Mucosa of descending colon (tissue), 3 donors: ENCODE measurements around the gene RAPGEF6. TPM values are rescaled to one million over a fixed set of nuclear protein-coding genes. Genes with fewer than 3 reads are reported as not detected.
A peak's percentile ranks its signal among the peaks of the same experiment; 100 is the strongest.
"Not testable (repeated sequence)": the region's sequence is repeated elsewhere in the genome, so short reads cannot be mapped to it uniquely, and the experiment has no call there.

Experiments used
- ATAC-seq: fragments of 200-7000 bp; cut with Tn5 transposase; one replicate; pipeline ENCODE4 v1.9.1; 2020; ENCODE audit warnings: mild to moderate bottlenecking, moderate library complexity
- DNase-seq, 3 donors: peaks; one replicate each; pipeline ENCODE4 v3.0.0-alpha.2; 2020
- H3K36me3 ChIP-seq: fragments of 200-600 bp; one replicate; pipeline ENCODE4 v1.8.0; 2021; ENCODE audit warnings: low read depth, mild to moderate bottlenecking
- H3K4me1 ChIP-seq: fragments of 200-600 bp; one replicate; pipeline ENCODE4 v1.8.0; 2021; ENCODE audit warnings: low read depth, mild to moderate bottlenecking
- H3K4me3 ChIP-seq: fragments of 200-600 bp; one replicate; pipeline ENCODE4 v1.8.0; 2021; ENCODE audit warnings: mild to moderate bottlenecking
- H3K9me3 ChIP-seq: fragments of 200-600 bp; one replicate; pipeline ENCODE4 v1.8.0; 2021; ENCODE audit warnings: mild to moderate bottlenecking
- CTCF ChIP-seq: fragments of 200-600 bp; IDR thresholded peaks from one replicate; pipeline ENCODE4 v1.8.0; 2022; ENCODE audit warnings: antibody characterized with exemption, mild to moderate bottlenecking
- intact Hi-C, 2 donors: fragments of 100-400 bp; cut with DNase I in 1 of 2; cut with micrococcal nuclease in 1 of 2; formaldehyde crosslinking; loops; one replicate each; pipeline versions ENCODE4 v1.11.0 to v1.11.1; 2022; cut with DNase I, micrococcal nuclease
- total RNA-seq, 3 donors: library from RNA; stranded (reverse); fragmentation: NEBNext Ultra II Directional in 2 of 3; extraction: Animal tissue kit (Norgen Biotek cat#: 25700) in 2 of 3; gene quantifications; one replicate each; pipeline versions ENCODE4 v1.2.1 to v1.2.4, GENCODE V29; 2021 to 2023
- donor health status: DM: no; HTN: no; CAD: no; lungs with moderate emphysema.
- donor health status: DM: no; HTN: no; CAD: no.
- donor health status: DM: no; HTN: yes; CAD: no.

Gene RAPGEF6
- total RNA-seq, 3 donors from 2014 or later: 21.4 to 22.1 (median 21.5) TPM

DNA sequence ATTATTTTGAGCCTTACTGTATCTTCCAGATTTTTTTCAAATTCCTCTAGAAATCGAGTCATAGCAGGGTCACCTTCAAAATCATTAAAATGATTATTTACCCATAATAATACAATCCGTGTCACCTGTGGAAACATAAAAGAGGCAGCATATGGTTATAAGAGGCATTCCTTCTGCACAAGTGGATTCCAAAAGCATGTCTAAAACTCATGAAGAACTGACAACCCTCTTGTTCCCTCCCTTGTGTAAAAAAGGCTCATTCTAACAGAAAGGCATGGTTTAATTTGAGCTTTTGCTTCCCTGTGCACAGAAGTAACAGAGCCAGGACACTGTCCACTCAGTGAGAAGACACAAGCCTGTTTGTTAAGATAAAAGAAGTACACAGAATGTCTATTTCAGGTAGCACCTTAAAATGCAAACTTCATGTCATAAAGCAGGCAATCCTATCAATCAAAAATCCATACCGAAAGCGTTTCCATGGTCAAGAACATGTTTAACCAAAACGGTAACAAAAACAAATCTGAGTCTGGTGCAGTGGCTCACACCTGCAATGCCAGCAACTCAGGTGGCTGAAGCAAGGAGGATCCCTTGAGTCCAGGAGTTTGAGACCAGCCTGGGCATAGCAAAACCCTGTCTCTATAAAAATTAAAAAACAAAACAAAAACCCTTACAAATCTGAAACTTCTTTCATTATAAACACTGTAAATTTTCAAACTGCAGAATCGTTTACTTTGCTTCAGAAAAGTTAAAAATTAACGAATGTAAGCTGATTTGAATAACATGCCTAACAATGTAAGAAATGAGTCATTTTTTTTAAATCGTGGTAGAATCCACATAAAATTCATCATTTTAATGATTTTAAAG is 139.3 kb downstream of the RAPGEF6 start:
- H3K36me3 ChIP-seq: no peaks in the 10 kb centered on the region

DNA sequence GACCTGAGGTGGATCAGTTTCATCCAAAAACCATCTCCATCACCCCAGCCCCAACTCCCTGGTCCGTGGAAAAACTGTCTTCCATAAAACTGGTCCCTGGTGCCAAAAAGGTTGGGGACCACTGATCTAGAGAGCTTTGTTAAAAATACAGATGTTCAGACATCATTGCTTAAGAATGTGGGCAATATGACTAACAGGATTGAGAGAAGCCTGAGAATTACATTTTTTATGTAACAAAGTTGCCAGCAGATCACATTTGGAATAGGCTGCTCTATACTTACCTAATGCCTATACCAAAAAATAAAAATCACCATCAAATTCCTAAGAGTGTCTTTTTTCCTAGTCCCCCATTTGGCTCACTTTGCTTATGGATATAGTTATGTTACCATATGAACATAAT is 143.3 kb downstream of the RAPGEF6 start:
- intact Hi-C loops: no loop called here
- DNase-seq: no peak

More for the DNA sequence above, 139.3 kb downstream of the RAPGEF6 start:
- ATAC-seq (peak; percentile 25), DNase-seq (no peak)
- TF ChIP-seq CTCF: no peak
- intact Hi-C loops: no loop called here
- H3K4me3 ChIP-seq: no peak overlapping the region
- H3K4me1 ChIP-seq: peaks cover 7% of the 10 kb centered on the region
- H3K9me3 ChIP-seq: no peaks in the 10 kb centered on the region

DNA sequence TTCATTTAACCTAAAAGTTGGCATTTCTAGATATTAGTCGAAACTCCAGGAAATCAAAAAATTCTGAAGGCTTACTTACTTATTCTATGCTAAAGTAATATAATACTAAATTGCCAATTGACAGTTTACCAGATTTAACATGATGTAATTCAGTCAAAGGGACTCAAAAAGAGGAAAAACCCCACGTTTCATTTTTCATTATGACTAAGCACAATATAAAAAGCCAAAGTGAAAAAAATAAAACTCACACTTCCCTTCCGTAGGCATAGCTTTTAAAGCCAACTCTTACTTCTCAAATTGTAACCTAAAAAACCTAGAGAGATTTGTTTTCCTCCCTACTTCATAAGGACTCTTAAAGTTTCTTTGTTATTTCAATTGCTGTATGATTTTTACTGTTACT is 146.6 kb downstream of the RAPGEF6 start:
- no peak for DNase-seq
- H3K36me3 ChIP-seq: no peaks in the 10 kb centered on the region

More for the DNA sequence above, 143.3 kb downstream of the RAPGEF6 start:
- H3K4me1 ChIP-seq: no peaks in the 10 kb centered on the region
- ATAC-seq: no peak
- no peak for TF ChIP-seq CTCF
- no peaks in the 10 kb centered on the region for H3K9me3 ChIP-seq
- no peak overlapping the region for H3K4me3 ChIP-seq
- H3K36me3 ChIP-seq: no peaks in the 10 kb centered on the region

GRCh38 chr5:131487371-131487770 is 147.7 kb downstream of the RAPGEF6 start:
- H3K36me3 ChIP-seq, intact Hi-C loops, H3K4me1 ChIP-seq, DNase-seq, H3K4me3 ChIP-seq, ATAC-seq, H3K9me3 ChIP-seq: not testable (repeated sequence)

More for the DNA sequence above, 146.6 kb downstream of the RAPGEF6 start:
- Histone ChIP-seq H3K4me1 (no peaks in the 10 kb centered on the region), H3K4me3 (no peak overlapping the region), H3K9me3 (no peaks in the 10 kb centered on the region)
- no peak for ATAC-seq
- TF ChIP-seq CTCF: no peak
- intact Hi-C loops: no loop called here

DNA sequence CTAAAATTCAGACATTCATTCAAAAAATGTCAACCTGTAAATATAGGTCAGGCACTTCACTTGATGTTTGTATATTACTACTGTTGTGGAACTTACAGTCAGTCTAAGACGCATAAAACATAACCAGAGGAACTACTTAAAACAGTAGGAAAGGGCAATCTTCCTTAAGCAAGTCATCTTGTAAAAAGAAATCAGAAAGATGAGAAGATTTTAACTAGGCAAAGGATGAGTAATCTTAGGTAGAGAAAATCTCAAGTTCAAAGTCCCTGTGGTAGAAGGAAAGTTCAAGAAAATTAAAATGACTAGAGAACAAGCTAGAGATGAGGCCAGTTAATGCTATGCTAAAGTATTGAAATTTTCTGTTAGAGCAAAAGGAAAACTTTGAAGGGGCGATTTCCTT is 152.4 kb downstream of the RAPGEF6 start:
- H3K4me1 ChIP-seq: no peaks in the 10 kb centered on the region
- DNase-seq: no peak
- no peak overlapping the region for H3K4me3 ChIP-seq
- no peaks in the 10 kb centered on the region for H3K9me3 ChIP-seq
- no peaks in the 10 kb centered on the region for H3K36me3 ChIP-seq
- no peak for ATAC-seq
- intact Hi-C loops: no loop called here
- TF ChIP-seq CTCF: no peak

- Histone ChIP-seq H3K9me3 (no peaks in the 10 kb centered on the region), H3K36me3 (no peaks in the 10 kb centered on the region), H3K4me1 (no peaks in the 10 kb centered on the region), H3K4me3 (no peak overlapping the region)
- ATAC-seq: no peak
- no peak for DNase-seq
- intact Hi-C loops: no loop called here
- no peak for TF ChIP-seq CTCF
Measured at GRCh38 chr5:131481569-131481968, 153.5 kb downstream of the RAPGEF6 start.
